Testis (tissue), 2 donors: ENCODE measurements around the gene LNP1.

Source experiments
- CTCF ChIP-seq, 3 experiments: fragments of 450-650 bp in 2 of 3; fragments of 200-600 bp in 1 of 3; sonication (generic) in 1 of 3; IDR thresholded peaks; one replicate each; pipeline ENCODE4 v1.5.1; 2016 to 2019; ENCODE audit warnings: antibody characterized with exemption in 3 of 3, mild to moderate bottlenecking in 2 of 3, moderate library complexity in 1 of 3
- POLR2A ChIP-seq: fragments of 450-650 bp; IDR thresholded peaks from one replicate; pipeline ENCODE4 v1.6.1; 2017; ENCODE audit warnings: antibody characterized with exemption, mild to moderate bottlenecking, moderate library complexity

DNA sequence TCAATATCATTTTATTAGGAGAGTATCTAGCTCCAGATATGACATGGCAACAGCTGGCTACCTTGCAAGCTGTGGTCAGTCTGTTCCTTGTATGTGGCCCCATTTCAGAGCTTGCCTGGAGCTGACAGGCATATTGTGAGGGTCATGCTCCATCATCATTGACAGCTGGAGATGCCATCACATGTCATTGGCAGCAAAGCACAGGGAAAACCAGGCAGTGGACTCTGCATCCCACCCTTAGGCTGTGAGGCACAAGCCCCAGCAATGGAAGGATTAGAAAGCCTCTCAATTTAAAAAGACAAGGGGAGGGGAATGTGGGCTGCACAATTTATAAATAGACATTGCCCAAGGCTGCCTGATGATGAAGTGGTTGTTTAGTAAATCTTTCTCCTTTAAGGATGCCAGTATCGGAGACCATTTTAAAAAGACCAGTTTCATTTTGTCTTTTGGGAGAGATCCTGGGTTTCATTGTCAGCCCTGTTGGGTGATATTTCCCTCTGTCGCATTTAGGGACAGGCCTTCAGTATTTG lies 27.9 kb downstream of the LNP1 start:
- TF ChIP-seq CTCF (IDR thresholded peaks at IDR 0.05) (no peak), POLR2A (no peak)
